ELF-1 (cell line): ENCODE results near the gene IRF9.

Experiments used
- DNase-seq: peaks from one replicate; pipeline ENCODE4 v3.0.0-alpha.2; 2016; ENCODE audit warnings: low read depth, low spot score

The IRF9 gene, protein sequence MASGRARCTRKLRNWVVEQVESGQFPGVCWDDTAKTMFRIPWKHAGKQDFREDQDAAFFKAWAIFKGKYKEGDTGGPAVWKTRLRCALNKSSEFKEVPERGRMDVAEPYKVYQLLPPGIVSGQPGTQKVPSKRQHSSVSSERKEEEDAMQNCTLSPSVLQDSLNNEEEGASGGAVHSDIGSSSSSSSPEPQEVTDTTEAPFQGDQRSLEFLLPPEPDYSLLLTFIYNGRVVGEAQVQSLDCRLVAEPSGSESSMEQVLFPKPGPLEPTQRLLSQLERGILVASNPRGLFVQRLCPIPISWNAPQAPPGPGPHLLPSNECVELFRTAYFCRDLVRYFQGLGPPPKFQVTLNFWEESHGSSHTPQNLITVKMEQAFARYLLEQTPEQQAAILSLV

GRCh38 chr14:24160850-24161804 is at the start of gene IRF9:
TSS of gene IRF9 (plus strand) at chr14:24161265. CDS start at chr14:24162145, 880 bp downstream.
- DNase-seq: peak; percentile 99

DNA sequence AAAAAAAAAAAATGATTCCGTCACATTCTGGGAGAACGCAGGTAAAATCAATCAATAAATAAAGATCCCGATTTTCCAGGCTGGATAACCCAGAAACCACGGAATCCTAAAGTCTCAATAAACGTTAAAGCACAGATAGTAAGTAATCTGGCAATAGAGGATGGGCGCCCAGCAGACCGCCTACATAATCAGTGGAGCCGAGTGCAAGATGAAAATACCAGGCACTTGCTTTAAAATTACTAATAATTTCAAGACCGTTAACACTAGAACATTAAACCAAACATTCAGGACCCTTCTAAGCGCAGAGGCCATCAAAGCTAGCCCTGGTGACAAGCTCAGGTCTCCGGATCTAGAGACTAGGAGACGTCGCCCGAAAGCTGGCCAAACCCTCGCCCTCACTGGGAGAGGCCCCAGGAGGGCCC is 47.7 kb upstream of the IRF9 start:
- DNase-seq: no peak

- peak; percentile 91 for DNase-seq
Measured at GRCh38 chr14:24113801-24114531, 47.1 kb upstream of the IRF9 start.

- peak; percentile 100 for DNase-seq
Measured at GRCh38 chr14:24114532-24115421, 46.3 kb upstream of the IRF9 start, which contains the start of the genes DCAF11 and NRL. TSS of gene DCAF11 (plus strand) at chr14:24114777. CDS start at chr14:24115595, 818 bp downstream. TSS of gene NRL (minus strand) at chr14:24114949. CDS start at chr14:24082848, 32,101 bp downstream.

GRCh38 chr14:24115422-24116127 is 45.5 kb upstream of the IRF9 start:
- DNase-seq: no peak

- DNase-seq: no peak
Measured at GRCh38 chr14:24116128-24116814, 44.8 kb upstream of the IRF9 start.

GRCh38 chr14:24117179-24117578 is 43.9 kb upstream of the IRF9 start:
- no peak for DNase-seq

- DNase-seq: no peak
Measured at GRCh38 chr14:24119691-24120090, 41.4 kb upstream of the IRF9 start.

DNA sequence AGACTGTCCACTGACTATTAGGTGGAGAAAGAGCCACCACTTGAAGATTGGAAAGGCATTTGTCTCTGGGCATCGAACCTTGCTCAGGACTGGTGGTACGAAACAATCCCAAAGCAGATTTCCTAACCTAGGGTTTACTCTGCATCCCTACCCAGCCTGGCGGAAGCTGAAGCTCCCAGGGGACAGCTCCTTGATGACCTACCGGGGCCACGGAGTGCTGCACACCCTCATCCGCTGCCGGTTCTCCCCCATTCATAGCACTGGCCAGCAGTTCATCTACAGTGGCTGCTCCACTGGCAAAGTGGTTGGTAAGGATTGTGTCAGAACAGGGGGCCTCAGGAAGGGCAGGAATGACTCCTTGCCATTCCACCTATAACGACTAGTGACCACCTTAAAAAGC is 39.9 kb upstream of the IRF9 start:
- DNase-seq: no peak

DNA sequence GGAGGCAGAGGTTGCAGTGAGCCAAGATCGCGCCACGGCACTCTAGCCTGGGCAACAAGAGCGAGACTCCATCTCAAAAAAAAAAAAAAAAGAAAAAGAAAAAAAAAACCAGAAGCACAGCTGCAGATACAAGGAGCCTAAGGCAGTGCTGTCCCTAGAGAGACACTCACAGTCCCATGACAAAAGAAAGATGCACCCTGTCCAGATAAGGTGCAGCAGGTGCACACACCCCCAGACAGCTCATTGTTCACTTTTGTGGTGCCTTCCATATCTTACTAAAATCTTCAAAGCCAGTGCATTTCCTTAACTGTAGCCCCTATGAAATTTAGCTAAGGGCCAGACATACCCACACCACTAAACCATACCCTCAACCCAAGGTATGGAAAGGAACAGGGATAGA is 38.6 kb upstream of the IRF9 start:
- no peak for DNase-seq

GRCh38 chr14:24122898-24123297 is 38.2 kb upstream of the IRF9 start:
- DNase-seq: no peak

DNA sequence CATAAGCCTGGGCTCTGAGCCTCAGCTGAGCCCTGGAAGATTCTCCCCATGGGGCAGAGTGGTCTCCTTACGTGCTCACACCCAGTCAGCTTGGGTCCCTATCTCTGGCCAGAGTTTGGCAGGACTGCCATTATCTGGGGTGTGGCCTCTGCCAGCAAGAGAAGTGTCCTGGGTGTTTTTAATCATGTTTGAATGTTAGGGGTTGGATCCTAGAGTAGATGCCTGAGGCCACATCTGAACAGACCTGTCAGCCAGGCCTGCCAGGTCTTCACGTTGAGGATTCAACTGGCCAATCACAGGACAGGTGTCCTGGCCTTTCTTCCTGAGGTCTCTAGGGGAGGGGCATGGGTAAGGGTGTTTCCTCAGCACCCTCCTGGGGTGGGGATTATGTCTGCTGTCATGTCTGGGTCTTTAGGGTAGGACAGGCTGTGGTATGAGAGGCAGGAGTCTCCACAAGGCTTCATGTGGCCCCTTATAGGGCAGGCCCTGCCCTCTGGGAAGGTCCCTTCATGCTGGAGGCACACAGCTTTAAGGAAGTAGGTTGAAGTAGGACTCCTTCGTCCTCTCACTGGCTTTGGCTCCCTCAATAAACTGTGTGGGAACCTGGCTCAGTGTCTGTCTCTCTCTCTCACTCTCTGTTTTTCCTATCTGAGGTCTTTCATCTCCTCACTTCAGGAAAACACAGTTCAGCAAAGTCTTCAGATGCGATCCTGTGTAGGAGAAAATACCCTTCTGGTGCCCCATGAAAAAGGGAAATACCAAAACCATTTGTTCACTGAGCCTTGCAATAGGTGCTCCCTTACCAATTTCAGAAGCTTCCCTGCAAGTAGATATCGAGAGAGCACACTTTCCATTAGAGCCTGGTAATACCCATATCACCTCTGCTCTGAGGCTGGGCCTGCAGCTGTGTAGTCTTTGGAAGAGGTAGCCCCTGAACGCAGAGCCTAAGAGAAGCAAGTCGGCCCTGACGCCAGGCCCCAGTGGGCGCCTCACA is 37.3 kb upstream of the IRF9 start:
- peak; percentile 40 for DNase-seq

GRCh38 chr14:24126939-24127338 is 34.1 kb upstream of the IRF9 start:
- DNase-seq: no peak

GRCh38 chr14:24127673-24128072 is 33.4 kb upstream of the IRF9 start:
- DNase-seq: no peak

- no peak for DNase-seq
Measured at GRCh38 chr14:24129410-24129998, 31.6 kb upstream of the IRF9 start.

DNA sequence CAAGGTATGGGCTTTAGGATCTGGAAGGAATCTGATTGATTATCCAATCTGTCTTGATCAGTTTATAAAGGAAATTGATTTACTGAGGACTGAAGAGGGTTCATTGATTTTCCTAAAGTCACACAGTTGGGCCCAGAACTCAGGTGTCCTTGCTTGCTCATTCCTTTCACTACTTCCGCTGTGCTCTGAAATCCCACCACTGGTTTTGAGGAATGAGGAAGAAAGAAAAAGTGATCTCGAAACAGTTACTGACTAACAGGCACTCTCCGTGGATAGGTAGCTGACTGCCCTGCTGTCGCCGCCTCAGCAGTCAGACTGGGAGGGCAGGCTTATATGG is 30.7 kb upstream of the IRF9 start, which contains the start of gene FITM1:
FITM1 (plus strand) TSS at position 280 of the 337 bp plus-strand sequence. CDS start 905 bp downstream, outside the sequence.
- DNase-seq: no peak

- DNase-seq: no peak
Measured at GRCh38 chr14:24130717-24131548, 30.1 kb upstream of the IRF9 start.
